Measurements from ENCODE around the gene NPY5R.

NPY5R gene

GRCh38 chr4:163343604-163344146, at the start of gene NPY5R:
NPY5R (plus strand) TSS chr4:163343892; CDS start chr4:163350274, 6,382 bp downstream.
- no peak for DNase-seq

- no peak for DNase-seq
These were observed 48.6 kb upstream of the NPY5R start for GRCh38 chr4:163295138-163295537.

- DNase-seq = no peak
These were observed 43.2 kb upstream of the NPY5R start for GRCh38 chr4:163300445-163300844.

GRCh38 chr4:163303069-163303468, 40.6 kb upstream of the NPY5R start:
- DNase-seq = no peak

GRCh38 chr4:163309466-163309865, 34.2 kb upstream of the NPY5R start:
- DNase-seq = no peak

GRCh38 chr4:163317110-163317509, 26.6 kb upstream of the NPY5R start:
- no peak for DNase-seq

- peak; percentile 29 for DNase-seq
These were observed 12.6 kb upstream of the NPY5R start for GRCh38 chr4:163330916-163331628.

GRCh38 chr4:163331629-163332376, 11.9 kb upstream of the NPY5R start:
- DNase-seq = peak; percentile 49

- DNase-seq = peak; percentile 89
These were observed 10.9 kb upstream of the NPY5R start, which contains the start of gene NPY1R for GRCh38 chr4:163332526-163333406. NPY1R (minus strand) TSS chr4:163332596; CDS start chr4:163326554, 6,042 bp downstream.

GRCh38 chr4:163335384-163335783, 8.3 kb upstream of the NPY5R start:
- DNase-seq = no peak

GRCh38 chr4:163344147-163345125, 744 bp downstream of the NPY5R start:
- peak; percentile 22 for DNase-seq

GRCh38 chr4:163350672-163351071, 7.0 kb downstream of the NPY5R start:
- DNase-seq = no peak

- no peak for DNase-seq
These were observed 9.4 kb downstream of the NPY5R start for GRCh38 chr4:163353054-163353453.

- no peak for DNase-seq
These were observed 12.4 kb downstream of the NPY5R start for GRCh38 chr4:163356104-163356503.

- no peak for DNase-seq
These were observed 24.0 kb downstream of the NPY5R start for GRCh38 chr4:163367651-163368050.

- no peak for DNase-seq
These were observed 28.3 kb downstream of the NPY5R start for GRCh38 chr4:163372029-163372428.

- DNase-seq = no peak
These were observed 35.0 kb downstream of the NPY5R start for GRCh38 chr4:163378661-163379060.

GRCh38 chr4:163380703-163381102, 37.0 kb downstream of the NPY5R start:
- DNase-seq = no peak

GRCh38 chr4:163382178-163382869, 38.6 kb downstream of the NPY5R start:
- DNase-seq = no peak

- no peak for DNase-seq
These were observed 40.7 kb downstream of the NPY5R start for GRCh38 chr4:163384434-163384833.

- DNase-seq = no peak
These were observed 41.2 kb downstream of the NPY5R start for GRCh38 chr4:163384926-163385325.
